Common myeloid progenitor, CD34-positive (primary cell): Measurements from ENCODE around the gene QSOX1.

Source experiments
- CTCF ChIA-PET: fragments of 350-600 bp; sonication (Branson Sonifier 250); formaldehyde crosslinking; loops from one replicate; lab custom pipeline; 2021; ENCODE audit warnings: antibody characterized with exemption; lab: Charles Lee
- POLR2A ChIA-PET: fragments of 350-600 bp; sonication (Branson Sonifier 250); formaldehyde crosslinking; loops from one replicate; lab custom pipeline; 2021; ENCODE audit warnings: antibody characterized with exemption; lab: Charles Lee
- DNase-seq, 3 donors: peaks; one replicate each; pipeline versions ENCODE4 v3.0.0 to v3.0.0-alpha.2; 2013
- H3K27ac ChIP-seq, 2 experiments: 1 replicate in 1 of 2; 2 replicates in 1 of 2; pipeline ENCODE4 v1.7.0; 2013; ENCODE audit warnings: inconsistent platforms in 2 of 2, low read length in 2 of 2, mild to moderate bottlenecking in 2 of 2, low read depth in 1 of 2, moderate library complexity in 1 of 2; ENCODE audit not compliant: severe bottlenecking in 2 of 2, insufficient read depth in 1 of 2, poor library complexity in 1 of 2
- H3K27me3 ChIP-seq, 5 experiments: replicated peaks in 2 of 5; 1 replicate in 3 of 5; 2 replicates in 2 of 5; pipeline versions ENCODE4 v1.6.1 to v1.7.0; 2013; ENCODE audit warnings: low read length in 4 of 5, mild to moderate bottlenecking in 2 of 5, moderate library complexity in 2 of 5, inconsistent platforms in 1 of 5; ENCODE audit not compliant: insufficient read depth in 5 of 5, control insufficient read depth in 4 of 5
- H3K36me3 ChIP-seq, 4 experiments: 1 replicate in 2 of 4; 2 replicates in 2 of 4; pipeline versions ENCODE4 v1.6.1 to v1.7.0; 2013; ENCODE audit warnings: low read length in 3 of 4, control low read depth in 1 of 4, mild to moderate bottlenecking in 1 of 4; ENCODE audit not compliant: control insufficient read depth in 4 of 4, insufficient read depth in 4 of 4
- H3K4me1 ChIP-seq, 4 experiments: 1 replicate in 3 of 4; 2 replicates in 1 of 4; pipeline versions ENCODE4 v1.6.1 to v1.7.1; 2013; ENCODE audit warnings: low read length in 3 of 4, mild to moderate bottlenecking in 3 of 4, control low read depth in 1 of 4, inconsistent platforms in 1 of 4, moderate library complexity in 1 of 4; ENCODE audit not compliant: control insufficient read depth in 4 of 4, insufficient read depth in 4 of 4; ENCODE audit errors: control extremely low read depth in 1 of 4
- H3K4me3 ChIP-seq, 7 experiments: 1 replicate in 4 of 7; 2 replicates in 3 of 7; pipeline versions ENCODE4 v1.5.1 to v1.7.0; 2013; ENCODE audit warnings: mild to moderate bottlenecking in 7 of 7, low read length in 6 of 7, moderate library complexity in 6 of 7, inconsistent platforms in 2 of 7, low read depth in 2 of 7, control low read depth in 1 of 7; ENCODE audit not compliant: insufficient read depth in 4 of 7, control insufficient read depth in 1 of 7; ENCODE audit errors: extremely low read depth in 1 of 7
- H3K9me3 ChIP-seq, 5 experiments: 1 replicate in 4 of 5; 2 replicates in 1 of 5; pipeline versions ENCODE4 v1.6.1 to v1.7.1; 2013; ENCODE audit warnings: low read length in 4 of 5, mild to moderate bottlenecking in 2 of 5, inconsistent platforms in 1 of 5, low read depth in 1 of 5, moderate library complexity in 1 of 5; ENCODE audit not compliant: control insufficient read depth in 4 of 5, insufficient read depth in 2 of 5; ENCODE audit errors: control extremely low read depth in 1 of 5
- WGBS: methylation state at CpG from one replicate; pipeline ENCODE4 v1.1.5; 2013; ENCODE audit not compliant: insufficient coverage; 5-methylcytosine and 5-hydroxymethylcytosine counted together

The QSOX1 gene

GRCh38 chr1:180206581-180206980 is 51.9 kb downstream of the QSOX1 start:
- CTCF ChIA-PET: no interaction called here
- peaks cover 0 to 14% (median 8%) of the 10 kb centered on the region in 4 experiments for H3K4me1 ChIP-seq
- 93% methylated on average over 3 of the region's 3 CpGs for WGBS
- no peaks in the 10 kb centered on the region for H3K36me3 ChIP-seq
- no peaks in the 10 kb centered on the region for H3K27me3 ChIP-seq
- H3K4me3 ChIP-seq: no peak overlapping the region
- H3K27ac ChIP-seq: no peak overlapping the region
- DNase-seq: no peak
- POLR2A ChIA-PET: interaction anchor here (0.7 kb wide), 1 partner anchor 27 kb away, joined by 4 read pairs; no protein-coding TSS in a partner anchor
- H3K9me3 ChIP-seq: no peaks in the 10 kb centered on the region

- Histone ChIP-seq H3K27me3 (no peaks in the 10 kb centered on the region), H3K36me3 (no peaks in the 10 kb centered on the region), H3K9me3 (no peaks in the 10 kb centered on the region), H3K4me3 (no peak overlapping the region), H3K27ac (no peak overlapping the region), H3K4me1 (peaks cover 0 to 18% (median 9%) of the 10 kb centered on the region in 4 experiments)
- WGBS: 14% methylated on average over 4 of the region's 4 CpGs
- CTCF ChIA-PET: interaction anchor here (0.9 kb wide), 1 partner anchor 12 kb away, joined by 3 read pairs; no protein-coding TSS in a partner anchor
- POLR2A ChIA-PET: no interaction called here
- DNase-seq: peak in 2 of 3 donors; percentile 36 to 45
Observed at GRCh38 chr1:180208264-180208663, 53.6 kb downstream of the QSOX1 start.

GRCh38 chr1:180210008-180210620 is 55.4 kb downstream of the QSOX1 start:
- Histone ChIP-seq H3K27me3 (no peaks in the 10 kb centered on the region), H3K27ac (no peak overlapping the region), H3K4me3 (no peak overlapping the region), H3K4me1 (peaks cover 0 to 18% (median 13%) of the 10 kb centered on the region in 4 experiments), H3K9me3 (no peaks in the 10 kb centered on the region), H3K36me3 (no peaks in the 10 kb centered on the region)
- no peak for DNase-seq
- 100% methylated on average over 3 of the region's 4 CpGs for WGBS
- ChIA-PET CTCF (no interaction called here), POLR2A (no interaction called here)

- ChIA-PET CTCF (no interaction called here), POLR2A (no interaction called here)
- WGBS: 94% methylated on average over 10 of the region's 12 CpGs
Observed at GRCh38 chr1:180211156-180211859, 56.6 kb downstream of the QSOX1 start.

GRCh38 chr1:180211860-180212229 is 57.2 kb downstream of the QSOX1 start:
- no peak overlapping the region for H3K27ac ChIP-seq
- no peak for DNase-seq
- no peaks in the 10 kb centered on the region for H3K9me3 ChIP-seq
- whole genome bisulfite sequencing: 94% methylated on average over 8 of the region's 8 CpGs
- CTCF ChIA-PET: no interaction called here
- peaks cover 0 to 18% (median 13%) of the 10 kb centered on the region in 4 experiments for H3K4me1 ChIP-seq
- H3K4me3 ChIP-seq: no peak overlapping the region
- H3K36me3 ChIP-seq: no peaks in the 10 kb centered on the region
- H3K27me3 ChIP-seq: no peaks in the 10 kb centered on the region
- POLR2A ChIA-PET: no interaction called here

More at GRCh38 chr1:180211156-180211859, 56.6 kb downstream of the QSOX1 start:
- no peak overlapping the region for H3K27ac ChIP-seq
- H3K4me1 ChIP-seq: peaks cover 0 to 18% (median 13%) of the 10 kb centered on the region in 4 experiments
- DNase-seq: no peak
- H3K36me3 ChIP-seq: no peaks in the 10 kb centered on the region
- no peaks in the 10 kb centered on the region for H3K27me3 ChIP-seq
- H3K9me3 ChIP-seq: no peaks in the 10 kb centered on the region
- H3K4me3 ChIP-seq: no peak overlapping the region

- 65% methylated on average over 12 of the region's 15 CpGs for WGBS
- Histone ChIP-seq H3K36me3 (no peaks in the 10 kb centered on the region), H3K27me3 (no peaks in the 10 kb centered on the region), H3K27ac (no peak overlapping the region), H3K9me3 (no peaks in the 10 kb centered on the region), H3K4me3 (peak overlapping the region in 1 of 7 experiments; percentile 35), H3K4me1 (peaks cover 0 to 8% (median 5%) of the 10 kb centered on the region in 4 experiments)
- CTCF ChIA-PET: interaction anchor here (1.3 kb wide), 1 partner anchor 9 kb away, joined by 3 read pairs; no protein-coding TSS in a partner anchor
- DNase-seq: peak in 2 of 3 donors; percentile 26
- POLR2A ChIA-PET: no interaction called here
Observed at GRCh38 chr1:180213401-180214170, 58.9 kb downstream of the QSOX1 start.
